ENCODE data around the gene P3H3. TPM values are rescaled to one million over a fixed set of nuclear protein-coding genes. Genes with fewer than 3 reads are reported as not detected.

P3H3 gene
- total RNA-seq, 1 donor from 2014 or later: 86.5 TPM

GRCh38 chr12:6843118-6843902 lies 15.1 kb downstream of the P3H3 start:
- H3K27me3 Mint-ChIP-seq (ENCODE audit: unreplicated experiment): no peaks in the 10 kb centered on the region
- no peak for TF ChIP-seq CTCF (IDR thresholded peaks at IDR 0.05)
- peaks cover 24% of the 10 kb centered on the region for H3K36me3 Mint-ChIP-seq (ENCODE audit: unreplicated experiment)
- H3K27ac Mint-ChIP-seq (ENCODE audit: unreplicated experiment): no peak overlapping the region
- H3K4me3 Mint-ChIP-seq (ENCODE audit: unreplicated experiment): no peak overlapping the region
- no peaks in the 10 kb centered on the region for H3K9me3 Mint-ChIP-seq (ENCODE audit: unreplicated experiment)
- H3K4me1 Mint-ChIP-seq (ENCODE audit: unreplicated experiment): no peaks in the 10 kb centered on the region
- DNase-seq (ENCODE audit: extremely low spot score, unreplicated experiment): no peak

- no peak overlapping the region for H3K27ac Mint-ChIP-seq (ENCODE audit: unreplicated experiment)
- no peaks in the 10 kb centered on the region for H3K9me3 Mint-ChIP-seq (ENCODE audit: unreplicated experiment)
- H3K36me3 Mint-ChIP-seq (ENCODE audit: unreplicated experiment): peaks cover 24% of the 10 kb centered on the region
- peaks cover 9% of the 10 kb centered on the region for H3K4me1 Mint-ChIP-seq (ENCODE audit: unreplicated experiment)
- no peaks in the 10 kb centered on the region for H3K27me3 Mint-ChIP-seq (ENCODE audit: unreplicated experiment)
- no peak overlapping the region for H3K4me3 Mint-ChIP-seq (ENCODE audit: unreplicated experiment)
- no peak for DNase-seq (ENCODE audit: extremely low spot score, unreplicated experiment)
- TF ChIP-seq CTCF (IDR thresholded peaks at IDR 0.05): no peak
Measured at GRCh38 chr12:6845395-6845794, 17.2 kb downstream of the P3H3 start.

GRCh38 chr12:6846316-6846869 lies 18.2 kb downstream of the P3H3 start:
- no peak overlapping the region for H3K27ac Mint-ChIP-seq (ENCODE audit: unreplicated experiment)
- H3K27me3 Mint-ChIP-seq (ENCODE audit: unreplicated experiment): no peaks in the 10 kb centered on the region
- H3K36me3 Mint-ChIP-seq (ENCODE audit: unreplicated experiment): peaks cover 24% of the 10 kb centered on the region
- no peak for TF ChIP-seq CTCF (IDR thresholded peaks at IDR 0.05)
- no peak for DNase-seq (ENCODE audit: extremely low spot score, unreplicated experiment)
- no peaks in the 10 kb centered on the region for H3K9me3 Mint-ChIP-seq (ENCODE audit: unreplicated experiment)
- H3K4me3 Mint-ChIP-seq (ENCODE audit: unreplicated experiment): no peak overlapping the region
- peaks cover 15% of the 10 kb centered on the region for H3K4me1 Mint-ChIP-seq (ENCODE audit: unreplicated experiment)

GRCh38 chr12:6847676-6848075 lies 19.5 kb downstream of the P3H3 start:
- peaks cover 17% of the 10 kb centered on the region for H3K4me1 Mint-ChIP-seq (ENCODE audit: unreplicated experiment)
- TF ChIP-seq CTCF (IDR thresholded peaks at IDR 0.05): no peak
- H3K36me3 Mint-ChIP-seq (ENCODE audit: unreplicated experiment): peaks cover 24% of the 10 kb centered on the region

GRCh38 chr12:6849427-6849826 lies 21.2 kb downstream of the P3H3 start:
- Mint-ChIP-seq H3K9me3 (ENCODE audit: unreplicated experiment) (no peaks in the 10 kb centered on the region), H3K36me3 (ENCODE audit: unreplicated experiment) (peaks cover 22% of the 10 kb centered on the region), H3K27ac (ENCODE audit: unreplicated experiment) (no peak overlapping the region), H3K4me3 (ENCODE audit: unreplicated experiment) (no peak overlapping the region), H3K27me3 (ENCODE audit: unreplicated experiment) (no peaks in the 10 kb centered on the region), H3K4me1 (ENCODE audit: unreplicated experiment) (peaks cover 33% of the 10 kb centered on the region)
- DNase-seq (ENCODE audit: extremely low spot score, unreplicated experiment): no peak
- no peak for TF ChIP-seq CTCF (IDR thresholded peaks at IDR 0.05)

More at GRCh38 chr12:6847676-6848075, 19.5 kb downstream of the P3H3 start:
- Mint-ChIP-seq H3K27me3 (ENCODE audit: unreplicated experiment) (no peaks in the 10 kb centered on the region), H3K4me3 (ENCODE audit: unreplicated experiment) (no peak overlapping the region), H3K27ac (ENCODE audit: unreplicated experiment) (no peak overlapping the region), H3K9me3 (ENCODE audit: unreplicated experiment) (no peaks in the 10 kb centered on the region)
- DNase-seq (ENCODE audit: extremely low spot score, unreplicated experiment): no peak
